Tongue (tissue), 2 donors: ENCODE results near the gene GPT2. TPM values are rescaled to one million over a fixed set of nuclear protein-coding genes. Genes with fewer than 3 reads are reported as not detected.

Source experiments
- DNase-seq: peaks from one replicate; pipeline ENCODE4 v3.0.0-alpha.2; 2015
- total RNA-seq: library from RNA; depleted of rRNA; stranded (reverse); fragments of >200 nt; gene quantifications from one replicate; pipeline ENCODE4 v1.2.3, GENCODE V29; 2014

Gene GPT2, protein sequence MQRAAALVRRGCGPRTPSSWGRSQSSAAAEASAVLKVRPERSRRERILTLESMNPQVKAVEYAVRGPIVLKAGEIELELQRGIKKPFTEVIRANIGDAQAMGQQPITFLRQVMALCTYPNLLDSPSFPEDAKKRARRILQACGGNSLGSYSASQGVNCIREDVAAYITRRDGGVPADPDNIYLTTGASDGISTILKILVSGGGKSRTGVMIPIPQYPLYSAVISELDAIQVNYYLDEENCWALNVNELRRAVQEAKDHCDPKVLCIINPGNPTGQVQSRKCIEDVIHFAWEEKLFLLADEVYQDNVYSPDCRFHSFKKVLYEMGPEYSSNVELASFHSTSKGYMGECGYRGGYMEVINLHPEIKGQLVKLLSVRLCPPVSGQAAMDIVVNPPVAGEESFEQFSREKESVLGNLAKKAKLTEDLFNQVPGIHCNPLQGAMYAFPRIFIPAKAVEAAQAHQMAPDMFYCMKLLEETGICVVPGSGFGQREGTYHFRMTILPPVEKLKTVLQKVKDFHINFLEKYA
- 80.7 TPM for total RNA-seq

DNA sequence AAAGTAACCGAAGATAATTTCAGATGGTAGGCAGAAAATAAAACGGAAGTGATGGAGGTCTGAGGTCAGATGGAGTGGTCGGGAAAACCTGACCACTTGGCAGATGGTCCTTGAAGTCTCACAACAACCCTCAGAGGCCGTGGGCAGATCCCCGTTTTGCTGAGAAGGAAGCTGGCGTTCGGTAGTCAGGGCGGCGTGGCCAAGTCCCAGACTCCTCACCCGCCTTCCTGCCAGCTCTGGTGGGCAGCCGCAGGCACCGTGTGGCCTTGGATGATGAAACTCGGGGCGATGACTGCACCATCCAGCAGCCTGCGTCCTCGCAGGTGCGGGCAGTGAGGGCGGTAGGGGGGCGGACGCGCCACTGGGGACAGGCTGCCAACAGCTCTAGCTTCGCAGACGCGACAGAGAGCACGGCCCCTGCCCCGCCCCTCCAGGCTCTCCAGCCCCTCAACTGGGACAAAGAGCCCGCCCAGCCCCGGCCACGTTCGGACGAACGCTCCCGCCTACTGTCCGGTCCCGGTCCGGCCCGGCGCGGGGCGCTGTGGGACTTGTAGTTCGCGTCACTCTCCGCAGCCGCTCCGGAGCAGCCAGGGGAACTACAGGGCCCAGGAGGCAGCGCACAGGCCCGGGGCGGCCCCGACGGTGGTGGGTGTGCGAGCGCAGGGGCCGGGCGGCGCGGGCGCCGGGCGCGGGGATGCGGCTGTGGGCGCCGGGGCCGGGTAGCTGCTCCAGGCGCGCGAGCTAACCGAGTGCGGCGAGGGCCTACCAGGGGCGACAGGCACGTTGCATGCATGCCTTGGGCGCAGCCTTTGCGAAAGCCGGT lies at the start of gene GPT2:
Gene GPT2, plus strand, starts transcription at position 673 of the 823 bp plus-strand sequence. CDS start 354 bp downstream, outside the sequence.
- DNase-seq = peak; percentile 97

DNA sequence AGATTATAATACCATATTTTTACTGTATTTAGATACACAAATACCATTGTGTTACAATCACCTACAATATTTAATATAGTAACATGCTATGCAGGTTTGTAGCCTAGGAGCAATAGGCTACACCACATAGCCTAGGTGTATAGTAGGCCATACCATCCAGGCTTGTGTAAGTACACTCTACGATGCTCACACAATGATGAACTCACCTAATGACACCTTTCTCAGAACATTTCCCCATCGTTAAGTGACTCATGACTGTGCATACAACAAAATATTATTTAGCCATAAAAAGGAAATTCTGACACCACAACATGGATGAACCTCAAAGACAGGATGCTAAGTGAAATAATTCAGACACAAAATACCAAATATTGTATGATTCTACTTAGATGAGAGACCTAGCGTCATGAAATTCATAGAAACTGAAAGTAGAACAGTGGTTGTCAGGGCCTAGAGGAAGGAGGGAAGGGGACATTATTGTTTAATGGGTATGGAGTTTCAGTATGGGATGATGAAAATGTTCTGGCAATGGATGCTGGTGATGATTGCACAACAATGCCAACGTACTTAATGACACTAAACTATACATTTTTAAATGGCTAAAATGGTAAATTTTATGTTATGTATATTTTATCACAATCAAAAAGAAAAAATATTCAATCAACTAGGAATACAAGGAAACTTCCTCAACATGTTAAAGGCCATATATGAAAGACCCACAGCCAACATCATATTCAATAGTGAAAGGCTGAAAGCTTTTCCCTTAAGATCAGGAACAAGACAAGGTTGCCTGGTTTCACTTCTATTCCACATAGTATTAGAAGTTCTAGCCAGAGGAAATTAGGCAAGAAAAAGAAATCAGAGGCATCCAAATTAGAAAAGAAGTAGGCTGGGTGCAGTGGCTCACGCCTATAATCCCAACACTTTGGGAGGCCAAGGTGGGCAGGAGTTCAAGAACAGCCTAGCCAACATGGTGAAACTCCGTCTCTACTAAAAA lies 47.3 kb upstream of the GPT2 start:
- DNase-seq = no peak

DNA sequence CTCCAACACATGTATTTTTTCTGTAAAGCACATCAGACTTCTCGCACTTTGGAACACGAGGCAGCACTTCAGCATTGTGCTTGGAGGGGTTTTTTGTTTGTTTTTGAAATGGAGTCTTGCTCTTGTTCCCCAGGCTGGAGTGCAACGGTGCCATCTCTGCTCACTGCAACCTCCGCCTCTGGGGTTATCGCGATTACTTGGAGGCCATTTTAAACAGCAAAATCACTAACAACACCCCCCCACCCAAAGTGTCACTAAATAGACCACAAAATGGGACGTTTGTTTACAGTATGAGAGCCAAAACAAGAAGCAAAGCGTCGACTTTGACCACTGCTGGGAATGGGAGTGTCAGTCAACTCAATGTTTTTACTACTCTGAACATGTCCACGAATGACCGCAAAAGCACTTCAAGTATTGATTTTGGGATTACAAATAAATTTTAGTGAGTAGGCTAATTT lies 44.1 kb upstream of the GPT2 start:
- no peak for DNase-seq

DNA sequence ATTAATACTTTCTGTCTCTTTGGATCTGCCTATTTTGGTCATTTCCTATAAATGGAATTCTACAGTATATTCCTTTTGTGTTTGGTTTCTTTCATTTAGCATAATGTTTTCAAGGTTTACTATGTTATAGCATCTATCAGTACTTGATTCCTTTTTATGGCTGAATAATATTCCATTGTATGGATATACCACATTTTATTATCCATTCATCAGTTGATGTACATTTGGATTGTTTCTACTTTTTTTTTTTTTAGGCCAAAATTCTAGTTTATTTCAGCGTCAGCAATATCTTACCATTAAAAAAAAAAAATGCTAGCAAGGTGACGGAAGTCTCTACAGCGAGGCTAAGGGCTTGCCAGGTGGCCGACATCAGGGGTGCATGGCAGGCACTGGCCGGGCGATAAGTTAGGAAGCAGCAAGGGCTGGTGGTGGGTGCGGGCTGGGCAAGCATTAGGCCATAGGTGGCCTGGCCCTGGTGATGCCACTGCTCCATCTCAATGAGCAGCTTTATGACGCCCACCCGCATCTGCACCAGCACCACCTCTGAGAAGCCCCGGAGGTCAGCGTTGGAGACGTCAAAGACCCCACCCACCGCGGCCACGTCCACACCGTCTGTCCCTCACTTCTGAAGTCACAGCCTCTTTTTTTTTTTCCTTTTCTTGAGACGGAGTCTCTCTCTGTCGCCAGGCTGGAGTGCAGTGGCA lies 41.8 kb upstream of the GPT2 start:
- no peak for DNase-seq

DNA sequence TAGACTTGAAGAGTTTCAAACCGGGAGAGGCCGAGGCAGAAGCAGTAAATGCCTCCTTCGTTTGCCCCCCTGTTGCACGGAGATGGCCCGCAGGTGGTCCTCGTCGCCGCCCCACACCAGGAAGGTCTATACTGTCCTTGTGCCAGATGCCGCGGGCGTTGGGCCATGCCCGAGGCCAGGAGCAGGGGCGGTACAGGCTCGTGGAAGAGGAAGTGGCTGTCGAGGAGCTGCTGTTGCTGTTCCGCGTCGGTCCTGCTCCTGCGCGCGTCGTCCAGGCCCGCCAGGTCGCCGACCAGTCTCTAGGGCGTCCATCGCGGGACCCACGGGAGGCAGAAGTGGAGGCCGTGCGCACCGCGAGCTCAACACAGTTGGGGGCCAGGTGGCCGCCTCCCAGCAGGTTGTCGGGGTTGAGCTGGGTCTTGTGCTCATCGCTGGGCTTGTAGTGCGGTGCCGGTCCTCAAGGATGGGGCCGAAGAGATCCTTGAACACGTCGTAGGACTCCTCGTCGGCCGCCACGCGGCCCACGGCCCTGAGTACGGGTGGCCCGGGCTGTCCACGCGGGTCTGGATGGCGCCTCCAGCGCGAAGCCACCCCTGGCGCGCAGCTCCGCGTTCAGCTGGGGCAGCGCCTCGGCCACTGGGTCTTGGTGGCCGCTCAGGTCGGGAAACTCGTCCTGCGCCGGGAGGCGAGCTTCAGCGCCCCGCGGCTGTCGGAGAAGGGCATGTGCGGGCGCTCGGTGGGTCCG lies 40.1 kb upstream of the GPT2 start:
- no peak for DNase-seq

DNA sequence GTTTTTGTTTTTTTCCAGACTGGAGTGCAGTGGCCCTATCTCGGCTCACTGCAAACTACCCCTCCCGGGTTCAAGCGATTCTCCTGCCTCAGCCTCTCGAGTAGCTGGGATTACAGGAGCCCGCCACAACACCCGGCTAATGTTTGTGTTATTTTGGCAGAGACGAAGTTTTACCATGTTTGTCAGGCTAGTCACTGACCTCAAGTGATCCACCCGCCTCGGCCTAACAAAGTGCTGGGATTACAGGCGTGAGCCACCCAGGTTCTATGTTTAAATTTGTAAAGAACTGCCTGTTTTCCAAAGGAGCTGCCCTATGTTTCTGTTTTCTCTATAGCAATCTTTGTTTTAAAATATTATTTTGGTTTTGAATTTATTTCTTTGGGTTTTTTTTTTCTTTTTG lies 39.4 kb upstream of the GPT2 start:
- no peak for DNase-seq

DNA sequence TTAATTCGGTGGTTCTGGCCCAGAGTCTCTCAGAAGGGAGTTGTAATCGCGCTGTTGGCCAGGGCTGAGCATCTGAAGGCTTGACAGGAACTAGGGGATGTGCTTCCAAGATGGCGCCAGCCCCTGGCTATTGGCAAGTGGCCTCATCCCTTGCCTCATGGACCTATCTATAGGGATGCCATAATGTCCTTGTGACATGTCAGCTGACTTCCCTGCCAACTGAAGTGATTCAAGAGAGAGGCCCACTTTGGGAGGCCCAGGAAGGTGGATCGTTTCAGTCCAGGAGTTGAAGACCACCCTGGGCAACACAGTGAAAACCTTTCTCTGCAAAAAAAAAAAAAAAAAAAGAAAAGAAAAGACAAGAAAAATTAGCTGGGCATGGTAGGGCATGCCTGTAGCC lies 38.2 kb upstream of the GPT2 start:
- DNase-seq = no peak

DNA sequence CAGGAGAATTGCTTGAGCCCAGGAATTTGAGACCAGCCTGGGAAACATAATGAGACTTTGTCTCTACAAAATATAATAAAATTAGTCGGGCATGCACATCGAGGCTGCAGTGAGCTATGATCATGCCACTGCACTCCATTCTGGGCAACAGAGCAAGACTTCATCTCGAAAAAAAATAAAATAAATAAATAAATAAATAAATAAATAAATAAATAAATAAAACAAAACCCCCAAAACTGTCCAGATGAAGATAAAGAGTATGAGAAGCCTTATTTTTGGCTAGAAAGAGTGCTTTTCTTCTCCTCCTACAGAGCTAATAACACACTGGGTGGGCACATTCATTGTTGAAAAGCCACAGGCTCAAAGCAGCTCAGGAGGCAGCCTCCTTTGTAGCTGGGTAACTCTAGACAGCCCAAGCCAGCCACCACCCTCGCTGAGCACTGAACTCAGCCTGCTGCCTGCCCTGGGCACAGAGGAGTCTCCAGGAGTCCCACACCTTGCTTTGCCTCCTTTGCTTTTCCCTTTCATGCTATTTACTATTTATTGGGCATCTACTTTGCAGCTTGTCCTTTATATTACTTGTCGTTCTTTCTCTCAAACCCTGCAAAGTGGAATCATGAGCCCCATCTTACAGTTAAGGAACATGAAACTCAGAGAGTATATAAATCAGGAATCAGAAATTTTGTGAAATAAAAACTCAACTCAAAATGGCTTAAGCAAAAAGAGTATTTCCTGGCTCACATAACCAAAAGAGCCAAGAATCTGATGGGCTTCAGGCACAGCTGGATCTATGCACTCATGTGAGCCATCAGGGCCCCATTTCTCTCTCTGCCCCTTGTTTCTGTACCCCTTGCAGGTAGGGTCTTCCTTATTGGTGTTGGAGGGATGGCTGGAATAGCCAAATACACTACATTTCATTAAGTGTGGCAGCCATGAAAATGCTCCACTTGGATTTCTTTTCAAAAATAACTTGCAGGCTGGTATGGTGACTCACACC lies 35.1 kb upstream of the GPT2 start:
- no peak for DNase-seq

DNA sequence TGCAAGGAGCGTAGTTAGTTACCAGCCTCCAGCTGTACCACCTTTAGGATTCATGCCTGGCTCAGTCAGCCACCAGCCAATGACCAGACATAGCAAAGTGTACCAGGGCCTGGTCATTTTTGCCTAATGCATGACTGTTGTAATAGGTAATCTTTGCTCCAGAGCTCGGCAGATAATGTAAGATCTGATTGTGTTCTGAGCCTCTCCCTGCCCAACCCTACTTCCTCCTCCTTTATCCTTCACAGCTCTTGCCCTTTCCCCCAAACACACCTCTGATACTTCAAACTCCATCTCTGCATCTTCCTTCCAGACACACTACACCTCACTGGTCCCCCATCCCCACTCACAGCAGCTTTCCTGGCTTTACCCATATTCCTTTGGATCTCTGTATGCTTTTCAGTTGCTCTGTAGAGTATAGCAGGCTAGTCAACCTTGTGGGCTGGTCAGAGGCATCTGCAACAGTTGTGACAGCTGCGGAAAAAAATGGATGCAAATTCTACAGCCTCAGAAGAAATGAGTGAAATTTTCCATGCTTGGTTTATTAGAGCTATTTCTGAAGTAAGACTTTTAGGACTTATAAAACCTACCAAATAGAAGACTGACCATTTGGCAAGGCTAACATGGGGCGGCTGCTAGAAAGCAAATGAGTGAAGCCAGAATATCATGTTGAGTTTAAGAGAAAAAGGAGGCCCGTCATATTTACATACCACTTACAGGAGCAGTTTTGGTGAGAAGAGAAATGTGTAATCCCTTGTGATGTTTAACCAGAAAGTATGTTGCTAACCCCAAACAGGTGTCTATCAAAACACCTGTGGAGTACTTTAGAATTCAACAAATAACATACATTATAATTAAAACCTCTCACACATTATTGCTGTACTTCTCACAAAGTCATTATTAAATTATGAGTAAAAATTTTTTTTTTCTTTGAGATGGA lies 33.3 kb upstream of the GPT2 start:
- DNase-seq = no peak

DNA sequence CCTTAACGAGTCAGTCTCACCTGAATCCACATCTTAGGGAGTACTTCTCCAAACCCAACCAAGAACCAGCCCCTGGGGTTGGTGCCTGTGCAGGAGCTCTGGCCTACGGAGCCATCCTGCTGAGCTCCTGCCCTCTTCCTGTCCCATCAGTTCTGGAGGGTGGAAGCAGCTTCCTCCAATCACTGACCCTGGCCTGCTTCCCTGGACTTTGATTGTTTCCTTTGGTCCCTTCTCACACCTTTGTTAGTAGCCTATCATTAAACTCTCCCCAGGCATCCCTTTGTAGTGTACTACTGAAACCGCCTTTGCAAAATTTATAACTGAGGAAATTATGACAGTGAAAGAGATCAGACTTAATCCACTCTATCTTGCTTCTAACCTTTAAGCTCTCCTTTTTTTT lies 32.0 kb upstream of the GPT2 start:
- no peak for DNase-seq

DNA sequence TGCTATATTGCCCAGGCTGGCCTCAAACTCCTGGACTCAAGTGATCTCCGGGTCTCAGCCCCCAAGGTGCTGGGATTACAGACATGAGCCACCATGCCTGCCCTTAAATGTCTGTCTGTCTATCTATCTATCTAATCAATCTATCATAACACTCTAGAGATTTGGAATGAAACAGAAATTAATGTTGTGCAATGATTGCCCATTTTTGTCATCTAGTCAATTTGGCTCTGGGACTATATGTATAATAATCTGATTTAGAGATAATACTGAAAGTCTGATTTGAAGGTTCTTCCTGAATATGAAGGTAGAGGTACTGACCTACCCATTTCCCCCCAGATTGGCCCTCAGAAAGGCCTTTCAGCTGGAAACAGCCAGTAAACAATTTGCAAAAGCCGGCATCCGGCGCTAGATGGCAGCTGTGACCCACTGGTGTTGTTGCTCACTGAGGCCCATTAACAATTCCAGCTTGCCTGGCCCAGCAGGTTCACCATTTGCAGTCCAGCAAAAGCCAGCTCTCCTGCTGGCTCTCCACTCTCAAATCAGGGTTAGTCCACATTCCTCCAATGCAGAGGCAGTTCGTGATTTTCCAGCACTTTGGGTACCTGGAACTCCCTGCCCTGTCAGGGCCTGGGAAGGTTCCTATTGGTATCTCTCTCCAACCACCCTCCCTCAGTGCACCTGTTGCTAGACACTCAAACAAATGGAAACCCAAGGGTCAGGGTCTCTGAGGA lies 30.3 kb upstream of the GPT2 start:
- DNase-seq = peak; percentile 85

DNA sequence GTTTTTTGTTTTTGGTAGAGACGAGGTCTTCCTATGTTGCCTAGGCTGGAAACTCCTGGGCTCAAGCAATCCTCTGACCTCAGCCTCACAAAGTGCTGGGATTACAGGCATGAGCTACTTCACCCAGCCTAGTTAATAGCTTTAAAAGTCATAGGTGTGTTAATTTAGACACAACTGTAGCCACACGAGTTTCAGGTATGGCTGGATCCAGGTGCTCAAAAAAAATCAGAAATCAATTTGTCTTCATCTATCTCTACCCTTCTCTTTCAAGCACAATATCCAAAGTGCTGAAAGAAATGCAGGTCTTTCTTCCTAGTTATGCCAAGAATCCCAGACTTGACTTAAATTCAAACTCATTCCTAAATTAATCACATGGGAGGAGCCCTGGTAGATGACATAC lies 29.3 kb upstream of the GPT2 start:
- DNase-seq = no peak

DNA sequence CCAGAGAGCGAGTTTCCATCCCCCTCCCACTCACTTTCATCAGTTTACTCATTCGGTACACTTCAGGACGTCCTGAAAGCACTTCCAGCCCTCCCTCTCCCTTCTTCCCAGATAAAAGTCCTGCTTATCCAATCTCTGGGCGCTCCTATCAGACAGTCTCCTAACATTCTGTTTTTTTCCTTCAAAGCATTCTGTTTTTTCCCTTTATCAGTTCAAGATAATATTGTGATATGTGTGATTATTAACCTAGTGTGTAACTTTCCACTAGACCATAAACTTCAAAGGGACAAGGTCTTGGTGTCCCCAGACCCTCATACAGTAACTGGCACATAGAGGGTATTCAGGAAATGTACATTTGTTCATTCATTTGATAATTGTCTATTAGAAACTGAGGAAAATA lies 28.8 kb upstream of the GPT2 start:
- no peak for DNase-seq

DNA sequence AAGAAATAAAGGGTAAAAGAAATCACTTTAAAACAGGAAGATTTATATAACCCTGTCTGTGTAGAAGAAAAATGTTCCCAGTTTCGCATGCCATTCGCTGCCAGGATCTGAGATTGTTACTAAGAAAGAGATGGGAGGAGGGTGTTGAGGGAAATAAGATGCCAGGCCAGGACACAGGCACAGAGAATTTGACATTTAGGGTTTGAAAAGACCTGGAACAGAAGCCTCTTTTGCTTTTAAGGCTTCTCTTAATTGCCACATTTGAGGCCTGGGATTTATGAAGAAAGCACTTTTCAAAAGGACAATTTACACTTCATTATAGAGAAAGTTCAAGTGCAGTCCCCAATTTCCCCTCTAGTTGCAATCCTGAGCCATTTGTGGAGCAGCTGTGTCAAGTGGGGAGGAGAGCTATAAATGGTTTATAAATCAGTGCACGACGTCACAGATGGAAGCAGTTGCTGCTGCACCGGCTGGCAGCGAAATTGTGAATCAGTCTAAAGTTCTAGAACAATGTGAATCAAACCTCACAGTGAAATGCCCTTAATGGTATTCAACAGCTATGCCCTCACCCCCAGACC lies 26.7 kb upstream of the GPT2 start:
- peak; percentile 75 for DNase-seq

DNA sequence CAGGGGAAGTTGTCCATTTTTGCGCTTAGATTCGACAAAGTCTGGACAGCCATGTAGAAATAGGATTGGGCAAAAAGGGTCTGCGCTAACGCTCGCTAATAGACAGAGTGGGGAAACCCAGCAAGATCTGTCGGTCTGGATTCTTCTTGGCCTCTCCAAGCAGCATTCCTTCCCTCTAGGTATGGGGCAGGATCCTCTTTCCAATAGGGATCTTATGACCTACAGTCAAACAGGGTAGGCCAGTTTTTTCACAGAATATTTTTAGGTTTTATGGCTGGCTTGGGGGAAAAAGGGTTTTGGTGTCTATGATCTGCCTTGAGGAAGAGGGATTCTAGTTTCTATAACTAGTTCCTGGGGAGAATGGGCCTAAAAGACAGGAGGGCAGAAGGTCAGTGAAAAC lies 26.0 kb upstream of the GPT2 start:
- DNase-seq = no peak

DNA sequence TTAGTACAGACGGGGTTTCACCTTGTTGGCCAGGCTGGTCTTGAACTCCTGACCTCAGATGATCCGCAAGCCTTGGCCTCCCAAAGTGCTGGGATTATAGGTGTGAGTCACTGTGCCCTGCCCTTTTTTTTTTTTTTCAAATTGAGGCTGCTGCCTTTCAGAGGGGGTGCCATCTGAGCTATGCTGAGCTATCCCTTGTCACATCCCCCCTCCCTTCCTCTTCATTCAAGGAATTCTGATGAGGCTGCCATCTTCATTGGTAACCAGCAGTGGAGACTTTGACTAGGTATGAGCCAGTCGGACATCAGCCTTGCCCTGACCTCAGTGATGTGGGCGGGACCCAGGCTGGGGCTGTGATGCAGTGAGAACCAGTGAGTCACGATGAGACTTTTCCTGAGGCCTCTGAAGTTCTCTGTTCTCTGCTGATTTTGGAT lies 24.4 kb upstream of the GPT2 start:
- DNase-seq = no peak
